ENCODE measurements around the gene GPR63.

GPR63 gene

GRCh38 chr6:96823743-96824142, 13.5 kb downstream of the GPR63 start:
- no peaks in the 10 kb centered on the region for H3K4me1 ChIP-seq (ENCODE audit: control insufficient read depth in 2 of 2, insufficient read depth in 2 of 2, low read length in 2 of 2)
- no peak overlapping the region for H3K4me3 ChIP-seq (ENCODE audit: low read length in 2 of 2)
- H3K27me3 ChIP-seq (ENCODE audit: control insufficient read depth in 2 of 2, insufficient read depth in 2 of 2, low read length in 2 of 2) = no peaks in the 10 kb centered on the region
- no peaks in the 10 kb centered on the region for H3K36me3 ChIP-seq (ENCODE audit: control insufficient read depth in 2 of 2, insufficient read depth in 2 of 2, low read length in 2 of 2)
- H3K27ac ChIP-seq (ENCODE audit: low read depth in 2 of 2, low read length in 2 of 2) = no peak overlapping the region
- H3K9me3 ChIP-seq (ENCODE audit: control insufficient read depth in 2 of 2, low read length in 2 of 2) = no peaks in the 10 kb centered on the region
- H3K9ac ChIP-seq (ENCODE audit: low read depth in 1 of 2, low read length in 2 of 2) = no peak overlapping the region

- H3K4me3 ChIP-seq (ENCODE audit: low read length in 2 of 2) = no peak overlapping the region
Observed at GRCh38 chr6:96821034-96821433, 16.2 kb downstream of the GPR63 start.

GRCh38 chr6:96816301-96816817, 20.9 kb downstream of the GPR63 start:
- Histone ChIP-seq H3K27ac (ENCODE audit: low read depth in 2 of 2, low read length in 2 of 2) (no peak overlapping the region), H3K9me3 (ENCODE audit: control insufficient read depth in 2 of 2, low read length in 2 of 2) (no peaks in the 10 kb centered on the region), H3K36me3 (ENCODE audit: control insufficient read depth in 2 of 2, insufficient read depth in 2 of 2, low read length in 2 of 2) (no peaks in the 10 kb centered on the region), H3K9ac (ENCODE audit: low read depth in 1 of 2, low read length in 2 of 2) (no peak overlapping the region), H3K4me1 (ENCODE audit: control insufficient read depth in 2 of 2, insufficient read depth in 2 of 2, low read length in 2 of 2) (no peaks in the 10 kb centered on the region), H3K27me3 (ENCODE audit: control insufficient read depth in 2 of 2, insufficient read depth in 2 of 2, low read length in 2 of 2) (no peaks in the 10 kb centered on the region), H3K4me3 (ENCODE audit: low read length in 2 of 2) (no peak overlapping the region)

More at GRCh38 chr6:96821034-96821433, 16.2 kb downstream of the GPR63 start:
- Histone ChIP-seq H3K9me3 (ENCODE audit: control insufficient read depth in 2 of 2, low read length in 2 of 2) (no peaks in the 10 kb centered on the region), H3K4me1 (ENCODE audit: control insufficient read depth in 2 of 2, insufficient read depth in 2 of 2, low read length in 2 of 2) (no peaks in the 10 kb centered on the region), H3K36me3 (ENCODE audit: control insufficient read depth in 2 of 2, insufficient read depth in 2 of 2, low read length in 2 of 2) (no peaks in the 10 kb centered on the region), H3K9ac (ENCODE audit: low read depth in 1 of 2, low read length in 2 of 2) (no peak overlapping the region), H3K27ac (ENCODE audit: low read depth in 2 of 2, low read length in 2 of 2) (no peak overlapping the region), H3K27me3 (ENCODE audit: control insufficient read depth in 2 of 2, insufficient read depth in 2 of 2, low read length in 2 of 2) (no peaks in the 10 kb centered on the region)

- Histone ChIP-seq H3K4me3 (ENCODE audit: low read length in 2 of 2) (no peak overlapping the region), H3K9ac (ENCODE audit: low read depth in 1 of 2, low read length in 2 of 2) (no peak overlapping the region), H3K27ac (ENCODE audit: low read depth in 2 of 2, low read length in 2 of 2) (no peak overlapping the region), H3K4me1 (ENCODE audit: control insufficient read depth in 2 of 2, insufficient read depth in 2 of 2, low read length in 2 of 2) (no peaks in the 10 kb centered on the region), H3K9me3 (ENCODE audit: control insufficient read depth in 2 of 2, low read length in 2 of 2) (no peaks in the 10 kb centered on the region), H3K27me3 (ENCODE audit: control insufficient read depth in 2 of 2, insufficient read depth in 2 of 2, low read length in 2 of 2) (no peaks in the 10 kb centered on the region), H3K36me3 (ENCODE audit: control insufficient read depth in 2 of 2, insufficient read depth in 2 of 2, low read length in 2 of 2) (no peaks in the 10 kb centered on the region)
Observed at GRCh38 chr6:96814625-96815024, 22.7 kb downstream of the GPR63 start.

- H3K9me3 ChIP-seq (ENCODE audit: control insufficient read depth in 2 of 2, low read length in 2 of 2) = no peaks in the 10 kb centered on the region
- H3K4me3 ChIP-seq (ENCODE audit: low read length in 2 of 2) = no peak overlapping the region
- H3K4me1 ChIP-seq (ENCODE audit: control insufficient read depth in 2 of 2, insufficient read depth in 2 of 2, low read length in 2 of 2) = no peaks in the 10 kb centered on the region
- H3K36me3 ChIP-seq (ENCODE audit: control insufficient read depth in 2 of 2, insufficient read depth in 2 of 2, low read length in 2 of 2) = no peaks in the 10 kb centered on the region
- H3K27me3 ChIP-seq (ENCODE audit: control insufficient read depth in 2 of 2, insufficient read depth in 2 of 2, low read length in 2 of 2) = no peaks in the 10 kb centered on the region
- H3K9ac ChIP-seq (ENCODE audit: low read depth in 1 of 2, low read length in 2 of 2) = no peak overlapping the region
- no peak overlapping the region for H3K27ac ChIP-seq (ENCODE audit: low read depth in 2 of 2, low read length in 2 of 2)
Observed at GRCh38 chr6:96812077-96812703, 25.1 kb downstream of the GPR63 start.

GRCh38 chr6:96811670-96812069, 25.6 kb downstream of the GPR63 start:
- H3K27me3 ChIP-seq (ENCODE audit: control insufficient read depth in 2 of 2, insufficient read depth in 2 of 2, low read length in 2 of 2) = no peaks in the 10 kb centered on the region
- no peak overlapping the region for H3K27ac ChIP-seq (ENCODE audit: low read depth in 2 of 2, low read length in 2 of 2)
- no peaks in the 10 kb centered on the region for H3K36me3 ChIP-seq (ENCODE audit: control insufficient read depth in 2 of 2, insufficient read depth in 2 of 2, low read length in 2 of 2)
- H3K4me1 ChIP-seq (ENCODE audit: control insufficient read depth in 2 of 2, insufficient read depth in 2 of 2, low read length in 2 of 2) = no peaks in the 10 kb centered on the region
- no peak overlapping the region for H3K9ac ChIP-seq (ENCODE audit: low read depth in 1 of 2, low read length in 2 of 2)
- H3K4me3 ChIP-seq (ENCODE audit: low read length in 2 of 2) = no peak overlapping the region
- no peaks in the 10 kb centered on the region for H3K9me3 ChIP-seq (ENCODE audit: control insufficient read depth in 2 of 2, low read length in 2 of 2)

- Histone ChIP-seq H3K4me1 (ENCODE audit: control insufficient read depth in 2 of 2, insufficient read depth in 2 of 2, low read length in 2 of 2) (no peaks in the 10 kb centered on the region), H3K9me3 (ENCODE audit: control insufficient read depth in 2 of 2, low read length in 2 of 2) (no peaks in the 10 kb centered on the region), H3K9ac (ENCODE audit: low read depth in 1 of 2, low read length in 2 of 2) (no peak overlapping the region), H3K4me3 (ENCODE audit: low read length in 2 of 2) (no peak overlapping the region), H3K36me3 (ENCODE audit: control insufficient read depth in 2 of 2, insufficient read depth in 2 of 2, low read length in 2 of 2) (no peaks in the 10 kb centered on the region), H3K27ac (ENCODE audit: low read depth in 2 of 2, low read length in 2 of 2) (no peak overlapping the region), H3K27me3 (ENCODE audit: control insufficient read depth in 2 of 2, insufficient read depth in 2 of 2, low read length in 2 of 2) (no peaks in the 10 kb centered on the region)
Observed at GRCh38 chr6:96811136-96811535, 26.1 kb downstream of the GPR63 start.

- Histone ChIP-seq H3K27me3 (ENCODE audit: control insufficient read depth in 2 of 2, insufficient read depth in 2 of 2, low read length in 2 of 2) (no peaks in the 10 kb centered on the region), H3K4me3 (ENCODE audit: low read length in 2 of 2) (no peak overlapping the region), H3K9ac (ENCODE audit: low read depth in 1 of 2, low read length in 2 of 2) (no peak overlapping the region), H3K9me3 (ENCODE audit: control insufficient read depth in 2 of 2, low read length in 2 of 2) (no peaks in the 10 kb centered on the region), H3K4me1 (ENCODE audit: control insufficient read depth in 2 of 2, insufficient read depth in 2 of 2, low read length in 2 of 2) (no peaks in the 10 kb centered on the region), H3K27ac (ENCODE audit: low read depth in 2 of 2, low read length in 2 of 2) (no peak overlapping the region), H3K36me3 (ENCODE audit: control insufficient read depth in 2 of 2, insufficient read depth in 2 of 2, low read length in 2 of 2) (no peaks in the 10 kb centered on the region)
Observed at GRCh38 chr6:96809119-96809518, 28.2 kb downstream of the GPR63 start.

GRCh38 chr6:96803106-96803481, 34.2 kb downstream of the GPR63 start:
- H3K27me3 ChIP-seq (ENCODE audit: control insufficient read depth in 2 of 2, insufficient read depth in 2 of 2, low read length in 2 of 2) = no peaks in the 10 kb centered on the region
- no peak overlapping the region for H3K9ac ChIP-seq (ENCODE audit: low read depth in 1 of 2, low read length in 2 of 2)

GRCh38 chr6:96795481-96795880, 41.8 kb downstream of the GPR63 start:
- H3K9me3 ChIP-seq (ENCODE audit: control insufficient read depth in 2 of 2, low read length in 2 of 2) = no peaks in the 10 kb centered on the region
- H3K4me3 ChIP-seq (ENCODE audit: low read length in 2 of 2) = no peak overlapping the region
- no peak overlapping the region for H3K9ac ChIP-seq (ENCODE audit: low read depth in 1 of 2, low read length in 2 of 2)
- no peaks in the 10 kb centered on the region for H3K4me1 ChIP-seq (ENCODE audit: control insufficient read depth in 2 of 2, insufficient read depth in 2 of 2, low read length in 2 of 2)
- H3K27me3 ChIP-seq (ENCODE audit: control insufficient read depth in 2 of 2, insufficient read depth in 2 of 2, low read length in 2 of 2) = no peaks in the 10 kb centered on the region
- no peak overlapping the region for H3K27ac ChIP-seq (ENCODE audit: low read depth in 2 of 2, low read length in 2 of 2)
- H3K36me3 ChIP-seq (ENCODE audit: control insufficient read depth in 2 of 2, insufficient read depth in 2 of 2, low read length in 2 of 2) = no peaks in the 10 kb centered on the region

More at GRCh38 chr6:96803106-96803481, 34.2 kb downstream of the GPR63 start:
- Histone ChIP-seq H3K27ac (ENCODE audit: low read depth in 2 of 2, low read length in 2 of 2) (no peak overlapping the region), H3K4me1 (ENCODE audit: control insufficient read depth in 2 of 2, insufficient read depth in 2 of 2, low read length in 2 of 2) (no peaks in the 10 kb centered on the region), H3K36me3 (ENCODE audit: control insufficient read depth in 2 of 2, insufficient read depth in 2 of 2, low read length in 2 of 2) (no peaks in the 10 kb centered on the region), H3K9me3 (ENCODE audit: control insufficient read depth in 2 of 2, low read length in 2 of 2) (no peaks in the 10 kb centered on the region), H3K4me3 (ENCODE audit: low read length in 2 of 2) (no peak overlapping the region)
